GM19193 (cell line): ENCODE results near the gene MLLT3.

Experiments used
- POLR2A ChIP-seq: IDR thresholded peaks from 4 replicates; pipeline ENCODE4 v1.6.1; 2011; ENCODE audit not compliant: insufficient read depth, insufficient read length; ENCODE audit errors: extremely low read depth

MLLT3 gene

GRCh38 chr9:20367855-20368254, 254.4 kb downstream of the MLLT3 start:
- TF ChIP-seq POLR2A = no peak

GRCh38 chr9:20364959-20365358, 257.3 kb downstream of the MLLT3 start:
- no peak for TF ChIP-seq POLR2A

GRCh38 chr9:20363233-20363632, 259.1 kb downstream of the MLLT3 start:
- TF ChIP-seq POLR2A = no peak

- no peak for TF ChIP-seq POLR2A
Observed at GRCh38 chr9:20361656-20362570, 260.4 kb downstream of the MLLT3 start.

- TF ChIP-seq POLR2A = no peak
Observed at GRCh38 chr9:20361229-20361628, 261.1 kb downstream of the MLLT3 start.

- no peak for TF ChIP-seq POLR2A
Observed at GRCh38 chr9:20358207-20358606, 264.1 kb downstream of the MLLT3 start.

GRCh38 chr9:20357037-20357432, 265.3 kb downstream of the MLLT3 start:
- no peak for TF ChIP-seq POLR2A

- TF ChIP-seq POLR2A = no peak
Observed at GRCh38 chr9:20356403-20357036, 265.8 kb downstream of the MLLT3 start.

- TF ChIP-seq POLR2A = no peak
Observed at GRCh38 chr9:20355022-20355421, 267.3 kb downstream of the MLLT3 start.

- no peak for TF ChIP-seq POLR2A
Observed at GRCh38 chr9:20353931-20354652, 268.2 kb downstream of the MLLT3 start.

GRCh38 chr9:20353524-20353923, 268.8 kb downstream of the MLLT3 start:
- TF ChIP-seq POLR2A = no peak

- TF ChIP-seq POLR2A = no peak
Observed at GRCh38 chr9:20352591-20352990, 269.7 kb downstream of the MLLT3 start.

GRCh38 chr9:20351715-20352114, 270.6 kb downstream of the MLLT3 start:
- no peak for TF ChIP-seq POLR2A

- TF ChIP-seq POLR2A = no peak
Observed at GRCh38 chr9:20349568-20349967, 272.7 kb downstream of the MLLT3 start.

GRCh38 chr9:20343325-20343724, 279.0 kb downstream of the MLLT3 start:
- TF ChIP-seq POLR2A = no peak

- no peak for TF ChIP-seq POLR2A
Observed at GRCh38 chr9:20340511-20340861, 281.8 kb downstream of the MLLT3 start.

- no peak for TF ChIP-seq POLR2A
Observed at GRCh38 chr9:20335668-20336332, 286.5 kb downstream of the MLLT3 start.
